ENCODE data around the gene NISCH.

- no peak for TF ChIP-seq NR2C2 (CRISPR knock-in tag; IDR thresholded peaks at IDR 0.05)
- TF ChIP-seq, protein P1, sequence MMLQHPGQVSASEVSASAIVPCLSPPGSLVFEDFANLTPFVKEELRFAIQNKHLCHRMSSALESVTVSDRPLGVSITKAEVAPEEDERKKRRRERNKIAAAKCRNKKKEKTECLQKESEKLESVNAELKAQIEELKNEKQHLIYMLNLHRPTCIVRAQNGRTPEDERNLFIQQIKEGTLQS (CRISPR knock-in tag; conservative IDR thresholded peaks at IDR 0.05) = no peak
- no peak for TF ChIP-seq JUN (CRISPR knock-in tag; IDR thresholded peaks at IDR 0.05)
- TF ChIP-seq NR3C1 (CRISPR knock-in tag; conservative IDR thresholded peaks at IDR 0.05; ENCODE audit: low read depth) = no peak
- TF ChIP-seq, protein P2, sequence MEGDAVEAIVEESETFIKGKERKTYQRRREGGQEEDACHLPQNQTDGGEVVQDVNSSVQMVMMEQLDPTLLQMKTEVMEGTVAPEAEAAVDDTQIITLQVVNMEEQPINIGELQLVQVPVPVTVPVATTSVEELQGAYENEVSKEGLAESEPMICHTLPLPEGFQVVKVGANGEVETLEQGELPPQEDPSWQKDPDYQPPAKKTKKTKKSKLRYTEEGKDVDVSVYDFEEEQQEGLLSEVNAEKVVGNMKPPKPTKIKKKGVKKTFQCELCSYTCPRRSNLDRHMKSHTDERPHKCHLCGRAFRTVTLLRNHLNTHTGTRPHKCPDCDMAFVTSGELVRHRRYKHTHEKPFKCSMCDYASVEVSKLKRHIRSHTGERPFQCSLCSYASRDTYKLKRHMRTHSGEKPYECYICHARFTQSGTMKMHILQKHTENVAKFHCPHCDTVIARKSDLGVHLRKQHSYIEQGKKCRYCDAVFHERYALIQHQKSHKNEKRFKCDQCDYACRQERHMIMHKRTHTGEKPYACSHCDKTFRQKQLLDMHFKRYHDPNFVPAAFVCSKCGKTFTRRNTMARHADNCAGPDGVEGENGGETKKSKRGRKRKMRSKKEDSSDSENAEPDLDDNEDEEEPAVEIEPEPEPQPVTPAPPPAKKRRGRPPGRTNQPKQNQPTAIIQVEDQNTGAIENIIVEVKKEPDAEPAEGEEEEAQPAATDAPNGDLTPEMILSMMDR (IDR thresholded peaks at IDR 0.05) = no peak
- TF ChIP-seq ATF2 (CRISPR knock-in tag; IDR thresholded peaks at IDR 0.05; ENCODE audit: borderline replicate concordance, low read depth) = no peak
Measured at GRCh38 chr3:52420388-52420787, 35.0 kb upstream of the NISCH start.
